A673 (cell line): ENCODE results near the gene PSENEN.

Experiments used
- CTCF ChIP-seq: fragments of 300-800, 200-600 bp; sonication (generic); conservative IDR thresholded peaks from 2 replicates; pipeline ENCODE4 v1.5.1; 2017; ENCODE audit warnings: low read depth, mild to moderate bottlenecking, antibody characterized with exemption, low read length, moderate library complexity, mixed read lengths
- EZH2 ChIP-seq: fragments of 200-600 bp; sonication (generic); IDR thresholded peaks from 2 replicates; pipeline ENCODE4 v1.6.1; 2017; ENCODE audit warnings: borderline replicate concordance, low read depth, mild to moderate bottlenecking, mixed read lengths, antibody characterized with exemption, low read length; ENCODE audit not compliant: poor library complexity, severe bottlenecking

DNA sequence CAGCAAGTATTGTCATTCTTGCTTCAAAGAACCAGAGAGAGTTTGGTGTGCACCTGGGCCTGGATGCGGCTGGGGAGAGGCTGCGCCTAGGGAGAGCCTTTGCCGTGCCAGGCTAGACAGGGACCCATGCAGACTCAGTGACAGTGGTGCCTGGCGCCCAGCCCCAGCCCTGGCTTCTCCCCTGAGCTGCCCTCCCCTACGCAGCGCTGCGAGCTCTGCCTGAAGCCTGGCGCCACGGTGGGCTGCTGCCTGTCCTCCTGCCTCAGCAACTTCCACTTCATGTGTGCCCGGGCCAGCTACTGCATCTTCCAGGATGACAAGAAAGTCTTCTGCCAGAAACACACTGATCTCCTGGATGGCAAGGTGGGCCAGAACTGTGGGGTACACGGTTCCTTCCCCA lies 15.7 kb upstream of the PSENEN start:
- TF ChIP-seq CTCF (no peak), EZH2 (no peak)
